Neuronal stem cell (in vitro differentiated cells): ENCODE measurements around the gene MCTP1.
"Not testable (repeated sequence)": the region's sequence is repeated elsewhere in the genome, so short reads cannot be mapped to it uniquely, and the experiment has no call there.

Source experiments
- DNase-seq: peaks from one replicate; pipeline ENCODE4 v3.0.0-alpha.2; 2013; ENCODE audit warnings: low spot score
- H2AFZ ChIP-seq: one replicate; pipeline ENCODE4 v1.6.1; 2013; ENCODE audit warnings: mild to moderate bottlenecking, low read length, inconsistent platforms
- H2AK5ac ChIP-seq: 2 replicates; pipeline ENCODE4 v1.6.1; 2013; ENCODE audit warnings: low read depth, mild to moderate bottlenecking, inconsistent platforms, low read length, moderate library complexity, mixed read lengths
- H2BK120ac ChIP-seq: 2 replicates; pipeline ENCODE4 v1.6.1; 2013; ENCODE audit warnings: low read depth, mild to moderate bottlenecking, inconsistent platforms, low read length, moderate library complexity, mixed read lengths
- H2BK12ac ChIP-seq: one replicate; pipeline ENCODE4 v1.6.1; 2013; ENCODE audit warnings: low read length, inconsistent platforms
- H2BK15ac ChIP-seq: 2 replicates; pipeline ENCODE4 v1.6.1; 2013; ENCODE audit warnings: mild to moderate bottlenecking, low read length, inconsistent platforms, mixed read lengths
- H2BK5ac ChIP-seq: one replicate; pipeline ENCODE4 v1.6.1; 2013; ENCODE audit warnings: inconsistent platforms, mild to moderate bottlenecking, low read length, moderate library complexity
- H3K14ac ChIP-seq: one replicate; pipeline ENCODE4 v1.6.1; 2013; ENCODE audit warnings: low read length, inconsistent platforms
- H3K18ac ChIP-seq: 2 replicates; pipeline ENCODE4 v1.6.1; 2013; ENCODE audit warnings: low read length, inconsistent platforms
- H3K23ac ChIP-seq: 2 replicates; pipeline ENCODE4 v1.6.1; 2013; ENCODE audit warnings: low read depth, mild to moderate bottlenecking, mixed read lengths, low read length, inconsistent platforms; ENCODE audit not compliant: poor library complexity
- H3K27ac ChIP-seq: replicated peaks from 3 replicates; pipeline ENCODE4 v1.5.1; 2013; ENCODE audit warnings: low read length, inconsistent platforms
- H3K27me3 ChIP-seq, 3 experiments: 2 replicates each; pipeline ENCODE4 v1.6.1; 2013; ENCODE audit warnings: low read length in 3 of 3, mild to moderate bottlenecking in 2 of 3, inconsistent platforms in 1 of 3, low read depth in 1 of 3, mixed read lengths in 1 of 3, moderate library complexity in 1 of 3; ENCODE audit not compliant: control insufficient read depth in 3 of 3, insufficient read depth in 3 of 3
- H3K36me3 ChIP-seq, 2 donors: replicated peaks in 1 of 2; 2 replicates each; pipeline ENCODE4 v1.6.1; 2013; ENCODE audit warnings: low read length in 2 of 2; ENCODE audit not compliant: control insufficient read depth in 2 of 2, insufficient read depth in 2 of 2
- H3K4ac ChIP-seq: 2 replicates; pipeline ENCODE4 v1.6.1; 2013; ENCODE audit warnings: inconsistent platforms, mild to moderate bottlenecking, low read length, moderate library complexity
- H3K4me1 ChIP-seq, 2 donors: 1 replicate in 1 of 2; 2 replicates in 1 of 2; pipeline ENCODE4 v1.6.1; 2013; ENCODE audit warnings: low read length in 2 of 2, low read depth in 1 of 2; ENCODE audit not compliant: control insufficient read depth in 2 of 2, insufficient read depth in 1 of 2
- H3K4me2 ChIP-seq: one replicate; pipeline ENCODE4 v1.6.1; 2013; ENCODE audit warnings: mild to moderate bottlenecking, low read length, inconsistent platforms; ENCODE audit not compliant: insufficient read depth, poor library complexity, severe bottlenecking
- H3K4me3 ChIP-seq, 2 donors: 2 replicates each; pipeline ENCODE4 v1.5.1; 2013; ENCODE audit warnings: low read length in 2 of 2, mild to moderate bottlenecking in 2 of 2, inconsistent platforms in 1 of 2, moderate library complexity in 1 of 2
- H3K79me1 ChIP-seq: one replicate; pipeline ENCODE4 v1.6.1; 2013; ENCODE audit warnings: low read depth, mild to moderate bottlenecking, inconsistent platforms, low read length, moderate library complexity
- H3K9ac ChIP-seq: one replicate; pipeline ENCODE4 v1.6.1; 2013; ENCODE audit warnings: mild to moderate bottlenecking, low read depth, low read length, inconsistent platforms; ENCODE audit not compliant: poor library complexity
- H3K9me3 ChIP-seq, 2 donors: replicated peaks in 1 of 2; 2 replicates each; pipeline versions ENCODE3 to v1.6.1; 2013; ENCODE audit warnings: low read length in 2 of 2, mild to moderate bottlenecking in 2 of 2, inconsistent platforms in 1 of 2, low read depth in 1 of 2, mixed read lengths in 1 of 2, moderate library complexity in 1 of 2; ENCODE audit not compliant: control insufficient read depth in 2 of 2, insufficient read depth in 1 of 2
- H4K8ac ChIP-seq: one replicate; pipeline ENCODE4 v1.6.1; 2013; ENCODE audit warnings: low read depth, mild to moderate bottlenecking, inconsistent platforms, low read length, moderate library complexity
- H4K91ac ChIP-seq: one replicate; pipeline ENCODE4 v1.6.1; 2013; ENCODE audit warnings: low read length, low read depth, mild to moderate bottlenecking, inconsistent platforms; ENCODE audit not compliant: poor library complexity
- WGBS, 2 donors: extraction: QIAGEN DNeasy Blood & Tissue Kit; methylation state at CpG; one replicate each; pipeline ENCODE4 v1.1.7; 2013; ENCODE audit warnings: missing lambda C conversion rate in 2 of 2, mixed read lengths in 1 of 2; ENCODE audit not compliant: insufficient read length in 2 of 2, insufficient replicate concordance in 1 of 2; ENCODE audit errors: extremely low coverage in 2 of 2; 5-methylcytosine and 5-hydroxymethylcytosine counted together

The MCTP1 gene

GRCh38 chr5:95217351-95217750 is 67.5 kb downstream of the MCTP1 start:
- H3K4me2 ChIP-seq, result no peak overlapping the region
- WGBS, 2 donors, result no CpG with 5 or more reads among the region's 4 CpGs
- no peak overlapping the region for H3K4ac ChIP-seq

GRCh38 chr5:95216136-95216955 is 68.5 kb downstream of the MCTP1 start:
- Histone ChIP-seq H2BK12ac (no peak overlapping the region), H2BK15ac (no peak overlapping the region), H3K27ac (no peak overlapping the region), H3K27me3 (no peaks in the 10 kb centered on the region), H4K91ac (no peak overlapping the region), H2AK5ac (no peak overlapping the region), H3K79me1 (no peaks in the 10 kb centered on the region), H3K14ac (no peak overlapping the region), H3K4me2 (no peak overlapping the region), H3K4me3 (no peak overlapping the region), H2AFZ (no peak overlapping the region), H3K9me3 (no peaks in the 10 kb centered on the region), H3K9ac (no peak overlapping the region), H3K18ac (no peak overlapping the region), H3K4me1 (peaks cover 0 to 1% of the 10 kb centered on the region in 2 donors), H3K23ac (no peak overlapping the region), H2BK120ac (no peak overlapping the region), H3K36me3 (no peaks in the 10 kb centered on the region), H3K4ac (no peak overlapping the region), H4K8ac (no peak overlapping the region), H2BK5ac (no peak overlapping the region)
- no CpG with 5 or more reads among the region's 4 CpGs for WGBS, 2 donors
- no peak for DNase-seq

More at GRCh38 chr5:95217351-95217750, 67.5 kb downstream of the MCTP1 start:
- no peak overlapping the region for H2AK5ac ChIP-seq
- H3K36me3 ChIP-seq, result no peaks in the 10 kb centered on the region
- no peak overlapping the region for H4K8ac ChIP-seq
- no peak overlapping the region for H4K91ac ChIP-seq
- no peak overlapping the region for H3K14ac ChIP-seq
- H3K27ac ChIP-seq, result no peak overlapping the region
- H2BK5ac ChIP-seq, result no peak overlapping the region
- H3K9ac ChIP-seq, result no peak overlapping the region
- H2BK15ac ChIP-seq, result no peak overlapping the region
- H2BK12ac ChIP-seq, result no peak overlapping the region
- no peak overlapping the region for H3K23ac ChIP-seq
- H3K79me1 ChIP-seq, result no peaks in the 10 kb centered on the region
- no peak overlapping the region for H3K18ac ChIP-seq
- H3K4me1 ChIP-seq, result peaks cover 0 to 1% of the 10 kb centered on the region in 2 donors
- H3K27me3 ChIP-seq, result no peaks in the 10 kb centered on the region
- no peak for DNase-seq
- no peak overlapping the region for H3K4me3 ChIP-seq
- H3K9me3 ChIP-seq, result no peaks in the 10 kb centered on the region
- no peak overlapping the region for H2AFZ ChIP-seq
- H2BK120ac ChIP-seq, result no peak overlapping the region

DNA sequence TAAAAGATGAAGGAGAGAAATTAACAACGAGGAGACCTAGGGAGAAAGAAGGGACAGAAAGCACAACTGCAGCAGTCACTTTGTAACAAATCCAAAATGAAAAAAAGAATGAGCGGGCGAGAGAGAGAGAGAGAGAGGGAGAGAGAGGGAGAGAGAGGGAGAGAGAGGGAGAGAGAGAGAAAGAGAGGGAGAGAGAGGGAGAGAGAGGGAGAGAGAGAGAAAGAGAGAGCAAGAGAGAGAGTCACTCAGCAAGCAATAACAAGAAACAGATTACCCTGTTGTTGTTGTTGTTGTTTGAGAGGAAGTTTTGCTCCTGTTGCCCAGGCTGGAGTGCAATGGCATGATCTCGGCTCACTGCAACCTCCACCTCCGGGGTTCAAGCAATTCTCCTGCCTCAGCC is 77.1 kb downstream of the MCTP1 start:
- not testable (repeated sequence) for H3K79me1 ChIP-seq, H3K27me3 ChIP-seq, H3K4me2 ChIP-seq, H3K4me1 ChIP-seq, H3K18ac ChIP-seq, H3K4ac ChIP-seq, H2BK12ac ChIP-seq, H3K36me3 ChIP-seq, H3K27ac ChIP-seq, H2BK5ac ChIP-seq, H2AFZ ChIP-seq, H4K91ac ChIP-seq, H3K14ac ChIP-seq, H2BK120ac ChIP-seq, DNase-seq, H2BK15ac ChIP-seq, H3K4me3 ChIP-seq, H3K9ac ChIP-seq, H3K9me3 ChIP-seq, H2AK5ac ChIP-seq, H3K23ac ChIP-seq, H4K8ac ChIP-seq
- no CpG with 5 or more reads among the region's 5 CpGs for WGBS, 2 donors

DNA sequence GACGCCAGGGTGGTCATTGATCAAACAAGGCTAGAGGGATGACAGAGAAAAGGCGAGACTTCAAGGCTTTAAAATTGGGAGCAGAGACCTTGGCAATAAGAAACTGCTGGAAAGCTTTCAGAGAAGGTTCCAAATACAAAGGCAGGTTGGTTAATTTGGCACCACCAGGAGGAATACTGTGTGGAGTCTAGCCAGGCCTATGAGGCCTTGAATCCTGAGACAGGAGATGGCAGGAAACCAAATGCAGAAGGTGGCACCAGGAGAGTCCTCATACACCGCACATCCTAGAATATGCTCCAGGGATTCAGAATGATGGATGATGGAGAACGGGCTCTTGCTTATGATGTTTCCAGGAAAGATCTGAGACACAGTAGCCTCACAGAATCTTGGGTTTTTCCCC is 90.0 kb downstream of the MCTP1 start:
- Histone ChIP-seq H3K4me1 (no peaks in the 10 kb centered on the region), H4K8ac (no peak overlapping the region), H3K27me3 (peaks cover 0 to 4% (median 0%) of the 10 kb centered on the region in 3 experiments), H3K4ac (no peak overlapping the region), H4K91ac (no peak overlapping the region), H3K4me2 (no peak overlapping the region), H3K14ac (no peak overlapping the region), H3K36me3 (no peaks in the 10 kb centered on the region), H2BK120ac (no peak overlapping the region), H3K4me3 (no peak overlapping the region), H3K27ac (no peak overlapping the region), H3K79me1 (no peaks in the 10 kb centered on the region), H2AFZ (no peak overlapping the region), H2BK5ac (no peak overlapping the region), H3K9me3 (no peaks in the 10 kb centered on the region), H2BK15ac (no peak overlapping the region), H3K18ac (no peak overlapping the region), H2AK5ac (no peak overlapping the region), H3K23ac (no peak overlapping the region), H2BK12ac (no peak overlapping the region), H3K9ac (no peak overlapping the region)
- no peak for DNase-seq
- no CpG with 5 or more reads among the region's 4 CpGs for WGBS, 2 donors
